ENCODE measurements around the gene APBB1IP.

Gene APBB1IP

GRCh38 chr10:26612151-26612915, 174.2 kb downstream of the APBB1IP start:
- Mint-ChIP-seq H3K27ac (no peak overlapping the region), H3K4me1 (ENCODE audit: low read depth) (no peaks in the 10 kb centered on the region), H3K4me3 (no peak overlapping the region), H3K36me3 (no peaks in the 10 kb centered on the region), H3K27me3 (peaks cover 3% of the 10 kb centered on the region), H3K9me3 (ENCODE audit: low read depth) (no peaks in the 10 kb centered on the region)
